Fibroblast of lung (primary cell): ENCODE data around the gene NAP1L4. TPM values are rescaled to one million over a fixed set of nuclear protein-coding genes. Genes with fewer than 3 reads are reported as not detected.
A peak's percentile ranks its signal among the peaks of the same experiment; 100 is the strongest.

Experiments used
- DNase-seq, 2 donors: peaks; one replicate each; pipeline versions ENCODE4 v3.0.0 to v3.0.0-alpha.2; 2010; ENCODE audit warnings: low read depth in 2 of 2
- H2AFZ ChIP-seq: 2 replicates; pipeline ENCODE4 v1.5.1; 2012; ENCODE audit warnings: low read length, control low read depth, inconsistent platforms
- H3K27ac ChIP-seq: 2 replicates; pipeline ENCODE4 v1.5.1; 2011; ENCODE audit warnings: low read length, control low read depth; ENCODE audit not compliant: insufficient read depth
- H3K27me3 ChIP-seq: 2 replicates; pipeline ENCODE4 v1.5.1; 2011; ENCODE audit warnings: mild to moderate bottlenecking, low read length; ENCODE audit not compliant: control insufficient read depth, insufficient read depth
- H3K36me3 ChIP-seq: 2 replicates; pipeline ENCODE4 v1.5.1; 2011; ENCODE audit warnings: low read length; ENCODE audit not compliant: control insufficient read depth, insufficient read depth
- H3K4me1 ChIP-seq: 2 replicates; pipeline ENCODE4 v1.5.1; 2011; ENCODE audit warnings: low read length; ENCODE audit not compliant: control insufficient read depth, insufficient read depth; ENCODE audit errors: extremely low read depth
- H3K4me2 ChIP-seq: 2 replicates; pipeline ENCODE4 v1.5.1; 2011; ENCODE audit warnings: low read length, control low read depth; ENCODE audit not compliant: insufficient read depth; ENCODE audit errors: extremely low read depth
- H3K4me3 ChIP-seq, 4 experiments: fragments of 200-600 bp in 1 of 4; sonication (generic) in 1 of 4; replicated peaks in 1 of 4; 2 replicates each; pipeline ENCODE4 v1.5.1; 2011 to 2016; ENCODE audit warnings: low read length in 4 of 4, low read depth in 3 of 4, mild to moderate bottlenecking in 3 of 4, control low read depth in 2 of 4, inconsistent platforms in 1 of 4, mixed read lengths in 1 of 4; ENCODE audit not compliant: insufficient read depth in 1 of 4; ENCODE audit errors: control extremely low read depth in 1 of 4
- H3K79me2 ChIP-seq: 2 replicates; pipeline ENCODE4 v1.5.1; 2012; ENCODE audit warnings: mild to moderate bottlenecking, low read length, inconsistent platforms; ENCODE audit not compliant: control insufficient read depth, insufficient read depth
- H3K9ac ChIP-seq: 2 replicates; pipeline ENCODE4 v1.5.1; 2011; ENCODE audit warnings: mild to moderate bottlenecking, low read length, control low read depth; ENCODE audit not compliant: insufficient read depth
- H3K9me3 ChIP-seq: 2 replicates; pipeline ENCODE4 v1.5.1; 2012; ENCODE audit warnings: low read depth, low read length; ENCODE audit not compliant: control insufficient read depth, insufficient read depth
- H4K20me1 ChIP-seq: 2 replicates; pipeline ENCODE4 v1.5.1; 2011; ENCODE audit warnings: low read length; ENCODE audit not compliant: control insufficient read depth, insufficient read depth; ENCODE audit errors: extremely low read depth
- CTCF ChIP-seq, 2 donors: IDR thresholded peaks in 1 of 2; conservative IDR thresholded peaks in 1 of 2; 1 replicate in 1 of 2; 2 replicates in 1 of 2; pipeline ENCODE4 v1.5.1; 2011 to 2012; ENCODE audit warnings: low read length in 2 of 2, control low read depth in 1 of 2, inconsistent platforms in 1 of 2, low read depth in 1 of 2, mild to moderate bottlenecking in 1 of 2
- EZH2 ChIP-seq: IDR thresholded peaks from 2 replicates; pipeline ENCODE4 v1.5.1; 2012; ENCODE audit warnings: low read length, control low read depth, mild to moderate bottlenecking; ENCODE audit errors: missing control alignments
- polyA plus RNA-seq, 2 donors: library from polyadenylated mRNA; depleted of rRNA in 1 of 2; stranded (reverse) in 1 of 2; unstranded in 1 of 2; fragments of >200 nt; gene quantifications; 2 replicates each; pipeline ENCODE4 v1.2.1, GENCODE V29; 2011 to 2012; ENCODE audit warnings: missing spikeins in 1 of 2
- total RNA-seq: library from RNA; depleted of rRNA; stranded (reverse); fragments of >200 nt; gene quantifications from 2 replicates; pipeline ENCODE4 v1.2.1, GENCODE V29; 2014

NAP1L4 gene
- total and polyA plus RNA-seq, 2 donors (not counting 1 experiment from before 2014, with no cell fraction given) = 79.5 to 113 TPM

- H3K27me3 ChIP-seq = no peaks in the 10 kb centered on the region
- no peaks in the 10 kb centered on the region for H3K36me3 ChIP-seq
- TF ChIP-seq EZH2 = no peak
- no peak for TF ChIP-seq CTCF (conservative IDR thresholded peaks at IDR 0.05 in 1 of 2, IDR thresholded peaks at IDR 0.05 in 1 of 2; ENCODE audit: low read depth in 1 of 2, low read length in 2 of 2)
- H3K4me3 ChIP-seq = peak overlapping the region; percentile 79 to 93 (median 85)
- no peak overlapping the region for H3K27ac ChIP-seq
- no peak for DNase-seq
- no peak overlapping the region for H3K9ac ChIP-seq
- no peaks in the 10 kb centered on the region for H4K20me1 ChIP-seq
- no peak overlapping the region for H2AFZ ChIP-seq
- H3K79me2 ChIP-seq = peaks cover 26% of the 10 kb centered on the region
- peaks cover 8% of the 10 kb centered on the region for H3K4me1 ChIP-seq
- H3K9me3 ChIP-seq = no peaks in the 10 kb centered on the region
- H3K4me2 ChIP-seq = peak overlapping the region; percentile 84
These were observed 64.9 kb downstream of the NAP1L4 start for GRCh38 chr11:2927121-2927800.

- Histone ChIP-seq H4K20me1 (no peaks in the 10 kb centered on the region), H3K27ac (no peak overlapping the region), H3K27me3 (no peaks in the 10 kb centered on the region), H3K4me3 (no peak overlapping the region), H3K4me1 (peaks cover 8% of the 10 kb centered on the region), H3K79me2 (peaks cover 26% of the 10 kb centered on the region), H2AFZ (no peak overlapping the region), H3K9ac (no peak overlapping the region), H3K9me3 (no peaks in the 10 kb centered on the region), H3K36me3 (no peaks in the 10 kb centered on the region), H3K4me2 (no peak overlapping the region)
- TF ChIP-seq CTCF (conservative IDR thresholded peaks at IDR 0.05 in 1 of 2, IDR thresholded peaks at IDR 0.05 in 1 of 2; ENCODE audit: low read depth in 1 of 2, low read length in 2 of 2) = no peak
- no peak for TF ChIP-seq EZH2
- DNase-seq = no peak
These were observed 65.5 kb downstream of the NAP1L4 start for GRCh38 chr11:2926611-2927051.

GRCh38 chr11:2924821-2925675, 67.1 kb downstream of the NAP1L4 start:
- TF ChIP-seq CTCF (conservative IDR thresholded peaks at IDR 0.05 in 1 of 2, IDR thresholded peaks at IDR 0.05 in 1 of 2; ENCODE audit: low read depth in 1 of 2, low read length in 2 of 2) (no peak), EZH2 (no peak)
- Histone ChIP-seq H3K36me3 (no peaks in the 10 kb centered on the region), H3K4me1 (peaks cover 5% of the 10 kb centered on the region), H3K4me3 (no peak overlapping the region), H3K9ac (no peak overlapping the region), H3K27me3 (no peaks in the 10 kb centered on the region), H4K20me1 (no peaks in the 10 kb centered on the region), H2AFZ (no peak overlapping the region), H3K79me2 (peaks cover 26% of the 10 kb centered on the region), H3K4me2 (no peak overlapping the region), H3K9me3 (no peaks in the 10 kb centered on the region), H3K27ac (no peak overlapping the region)
- DNase-seq = no peak
